Breast epithelium (tissue), 3 donors: ENCODE measurements around the gene TRIM67.

Experiments used
- POLR2A ChIP-seq: fragments of 450-650 bp; IDR thresholded peaks from one replicate; pipeline ENCODE4 v1.6.1; 2016; ENCODE audit warnings: antibody characterized with exemption, mild to moderate bottlenecking, moderate library complexity
- POLR2AphosphoS5 ChIP-seq, 3 donors: sonication (generic); formaldehyde crosslinking; IDR thresholded peaks; one replicate each; pipeline ENCODE4 v1.6.1; 2017; ENCODE audit warnings: antibody characterized with exemption in 3 of 3
- TF ChIP-seq, protein P1 (sequence below), 3 donors: fragments of 450-650 bp; IDR thresholded peaks; one replicate each; pipeline ENCODE4 v1.5.1; 2016 to 2017; ENCODE audit warnings: antibody characterized with exemption in 3 of 3, mild to moderate bottlenecking in 3 of 3, moderate library complexity in 3 of 3

DNA sequence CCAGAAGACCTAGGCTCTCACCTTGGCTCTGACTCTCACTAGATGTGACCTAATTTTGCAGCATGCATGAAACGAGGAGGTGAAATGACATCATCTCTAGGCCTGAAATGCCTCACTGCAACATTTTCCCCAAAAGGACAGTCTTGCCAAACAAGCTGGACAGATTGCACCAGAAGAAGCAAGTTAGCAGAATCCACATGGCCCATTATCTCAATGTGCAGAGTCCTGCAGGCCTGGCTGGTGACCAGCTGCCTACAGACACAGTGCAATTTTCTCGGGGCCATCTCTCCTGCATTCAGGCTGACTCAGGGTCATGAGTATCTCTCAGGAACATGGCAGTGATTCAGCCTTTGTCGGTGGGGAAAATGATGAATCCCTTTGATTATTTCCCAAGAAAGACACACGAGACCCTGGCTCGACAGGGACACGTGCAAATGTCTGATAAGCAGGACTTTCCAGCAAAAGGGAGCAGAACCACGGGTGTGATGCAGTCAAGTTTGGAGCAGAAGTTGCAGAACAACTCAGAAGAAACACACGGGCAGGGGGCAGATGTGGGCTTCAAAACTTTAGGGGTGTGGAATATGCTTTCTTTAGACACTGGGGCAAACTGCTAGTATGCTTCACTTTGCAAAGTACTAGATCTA, 38.7 kb downstream of the TRIM67 start:
- TF ChIP-seq, protein P1, sequence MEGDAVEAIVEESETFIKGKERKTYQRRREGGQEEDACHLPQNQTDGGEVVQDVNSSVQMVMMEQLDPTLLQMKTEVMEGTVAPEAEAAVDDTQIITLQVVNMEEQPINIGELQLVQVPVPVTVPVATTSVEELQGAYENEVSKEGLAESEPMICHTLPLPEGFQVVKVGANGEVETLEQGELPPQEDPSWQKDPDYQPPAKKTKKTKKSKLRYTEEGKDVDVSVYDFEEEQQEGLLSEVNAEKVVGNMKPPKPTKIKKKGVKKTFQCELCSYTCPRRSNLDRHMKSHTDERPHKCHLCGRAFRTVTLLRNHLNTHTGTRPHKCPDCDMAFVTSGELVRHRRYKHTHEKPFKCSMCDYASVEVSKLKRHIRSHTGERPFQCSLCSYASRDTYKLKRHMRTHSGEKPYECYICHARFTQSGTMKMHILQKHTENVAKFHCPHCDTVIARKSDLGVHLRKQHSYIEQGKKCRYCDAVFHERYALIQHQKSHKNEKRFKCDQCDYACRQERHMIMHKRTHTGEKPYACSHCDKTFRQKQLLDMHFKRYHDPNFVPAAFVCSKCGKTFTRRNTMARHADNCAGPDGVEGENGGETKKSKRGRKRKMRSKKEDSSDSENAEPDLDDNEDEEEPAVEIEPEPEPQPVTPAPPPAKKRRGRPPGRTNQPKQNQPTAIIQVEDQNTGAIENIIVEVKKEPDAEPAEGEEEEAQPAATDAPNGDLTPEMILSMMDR (IDR thresholded peaks at IDR 0.05) = no peak
- no peak for TF ChIP-seq POLR2A
- TF ChIP-seq POLR2AphosphoS5 (IDR thresholded peaks at IDR 0.05) = no peak
